Neuron (in vitro differentiated cells): Measurements from ENCODE around the gene PPM1D.
A peak's percentile ranks its signal among the peaks of the same experiment; 100 is the strongest.
"Not testable (repeated sequence)": the region's sequence is repeated elsewhere in the genome, so short reads cannot be mapped to it uniquely, and the experiment has no call there.

Experiments used
- H2AFZ ChIP-seq: one replicate; pipeline ENCODE4 v1.6.1; 2013; ENCODE audit warnings: low read depth, mild to moderate bottlenecking, inconsistent platforms, low read length, moderate library complexity
- H3K27me3 ChIP-seq: one replicate; pipeline ENCODE4 v1.6.1; 2013; ENCODE audit warnings: low read length; ENCODE audit not compliant: insufficient read depth
- H3K36me3 ChIP-seq: one replicate; pipeline ENCODE4 v1.6.1; 2013; ENCODE audit warnings: low read length; ENCODE audit not compliant: insufficient read depth
- H3K4me1 ChIP-seq: one replicate; pipeline ENCODE4 v1.6.1; 2013; ENCODE audit warnings: low read length; ENCODE audit not compliant: insufficient read depth
- H3K4me3 ChIP-seq: 2 replicates; pipeline ENCODE4 v1.5.1; 2013; ENCODE audit warnings: mild to moderate bottlenecking, low read length, moderate library complexity
- H3K9me3 ChIP-seq: one replicate; pipeline ENCODE4 v1.6.1; 2013; ENCODE audit warnings: low read length

The PPM1D gene

DNA sequence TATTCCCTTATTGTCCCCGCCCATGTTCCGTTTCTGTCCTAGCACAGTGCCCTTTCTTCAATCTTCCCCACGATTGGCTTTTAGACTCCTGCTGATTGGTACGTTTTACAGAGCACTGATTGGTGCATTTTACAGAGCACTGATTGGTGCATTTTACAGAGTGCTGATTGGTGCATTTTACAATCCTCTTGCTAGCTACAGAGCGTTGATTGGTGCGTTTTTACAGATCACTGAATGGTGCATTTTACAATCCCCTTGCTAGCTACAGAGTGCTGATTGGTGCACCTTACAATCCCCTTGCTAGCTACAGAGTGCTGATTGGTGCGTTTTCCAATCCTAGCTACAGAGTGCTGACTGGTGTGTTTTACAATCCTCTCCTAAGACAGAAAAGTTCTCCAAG is 74.6 kb downstream of the PPM1D start:
- H2AFZ ChIP-seq, H3K4me3 ChIP-seq, H3K9me3 ChIP-seq, H3K36me3 ChIP-seq, H3K27me3 ChIP-seq, H3K4me1 ChIP-seq: not testable (repeated sequence)

- no peak overlapping the region for H2AFZ ChIP-seq
- no peak overlapping the region for H3K4me3 ChIP-seq
- H3K9me3 ChIP-seq: no peaks in the 10 kb centered on the region
- no peaks in the 10 kb centered on the region for H3K27me3 ChIP-seq
- H3K4me1 ChIP-seq: peaks cover 10% of the 10 kb centered on the region
- H3K36me3 ChIP-seq: no peaks in the 10 kb centered on the region
Observed at GRCh38 chr17:60675997-60676396, 76.0 kb downstream of the PPM1D start.

DNA sequence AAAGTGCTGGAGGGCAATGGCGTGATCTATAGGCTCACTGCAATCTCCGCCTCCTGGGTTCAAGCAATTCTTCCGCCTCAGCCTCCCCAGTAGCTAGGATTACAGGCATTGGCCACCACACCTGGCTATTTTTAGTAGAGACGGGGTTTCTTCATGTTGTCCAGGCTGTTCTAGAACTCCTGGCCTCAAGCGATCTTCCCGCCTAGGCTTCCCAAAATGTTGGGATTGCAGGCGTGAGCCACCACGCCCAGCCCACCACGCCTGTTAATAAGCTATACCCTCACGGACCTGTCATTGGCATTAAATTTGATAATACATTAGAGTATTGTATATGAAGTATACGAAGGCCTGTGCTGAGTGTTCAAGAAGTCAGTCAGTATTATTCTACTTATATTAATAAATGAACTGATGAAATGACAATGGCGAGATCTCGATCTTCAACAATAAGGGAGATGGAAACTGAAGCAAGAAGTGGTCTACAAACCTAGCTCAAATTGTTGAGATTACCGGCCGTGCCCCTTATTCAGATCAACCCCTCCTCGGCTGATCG is 76.8 kb downstream of the PPM1D start:
- Histone ChIP-seq H3K9me3 (no peaks in the 10 kb centered on the region), H3K4me3 (peak overlapping the region; percentile 78), H3K4me1 (peaks cover 10% of the 10 kb centered on the region), H3K36me3 (no peaks in the 10 kb centered on the region), H3K27me3 (no peaks in the 10 kb centered on the region), H2AFZ (peak overlapping the region; percentile 62)

GRCh38 chr17:60677308-60678117 is 77.5 kb downstream of the PPM1D start, which contains the start of gene BCAS3:
BCAS3 (plus strand) TSS chr17:60677851.
- no peaks in the 10 kb centered on the region for H3K27me3 ChIP-seq
- no peaks in the 10 kb centered on the region for H3K36me3 ChIP-seq
- no peaks in the 10 kb centered on the region for H3K9me3 ChIP-seq
- H2AFZ ChIP-seq: peak within 1 kb of the TSS; percentile 62
- peaks cover 10% of the 10 kb centered on the region for H3K4me1 ChIP-seq
- peak within 1 kb of the TSS; percentile 78 for H3K4me3 ChIP-seq

GRCh38 chr17:60678118-60678444 is 78.1 kb downstream of the PPM1D start:
- no peaks in the 10 kb centered on the region for H3K9me3 ChIP-seq
- peak overlapping the region; percentile 62 for H2AFZ ChIP-seq
- no peaks in the 10 kb centered on the region for H3K27me3 ChIP-seq
- H3K4me1 ChIP-seq: peaks cover 10% of the 10 kb centered on the region
- H3K4me3 ChIP-seq: peak overlapping the region; percentile 78
- no peaks in the 10 kb centered on the region for H3K36me3 ChIP-seq

- Histone ChIP-seq H3K9me3 (no peaks in the 10 kb centered on the region), H3K4me1 (peaks cover 10% of the 10 kb centered on the region), H2AFZ (no peak overlapping the region), H3K4me3 (no peak overlapping the region), H3K27me3 (no peaks in the 10 kb centered on the region), H3K36me3 (peaks cover 4% of the 10 kb centered on the region)
Observed at GRCh38 chr17:60679287-60679686, 79.3 kb downstream of the PPM1D start.

DNA sequence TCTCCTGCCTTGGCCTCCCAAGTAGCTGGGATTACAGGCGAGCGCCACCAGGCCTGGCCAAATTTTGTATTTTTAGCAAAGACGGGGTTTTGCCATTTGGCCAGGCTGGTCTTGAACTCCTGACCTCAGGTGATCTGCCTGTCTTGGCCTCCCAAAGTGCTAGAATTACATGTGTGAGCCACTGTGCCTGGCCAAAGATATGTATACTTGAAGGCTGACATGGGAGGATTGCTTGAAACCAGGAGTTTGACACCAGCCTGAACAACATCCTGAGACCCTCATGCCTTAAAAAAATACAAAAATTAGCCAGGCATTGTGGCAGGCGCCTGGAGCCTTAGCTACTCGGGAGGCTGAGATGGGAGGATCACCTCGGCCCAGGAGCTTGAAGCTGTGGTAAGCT is 80.8 kb downstream of the PPM1D start:
- H3K4me3 ChIP-seq: no peak overlapping the region
- H2AFZ ChIP-seq: no peak overlapping the region
- H3K9me3 ChIP-seq: no peaks in the 10 kb centered on the region
- H3K4me1 ChIP-seq: peaks cover 10% of the 10 kb centered on the region
- H3K36me3 ChIP-seq: peaks cover 10% of the 10 kb centered on the region
- H3K27me3 ChIP-seq: no peaks in the 10 kb centered on the region

GRCh38 chr17:60685437-60685836 is 85.4 kb downstream of the PPM1D start:
- Histone ChIP-seq H3K4me3 (no peak overlapping the region), H3K4me1 (no peaks in the 10 kb centered on the region), H3K9me3 (no peaks in the 10 kb centered on the region), H2AFZ (no peak overlapping the region), H3K27me3 (no peaks in the 10 kb centered on the region), H3K36me3 (peaks cover 13% of the 10 kb centered on the region)

GRCh38 chr17:60695960-60696359 is 96.0 kb downstream of the PPM1D start:
- Histone ChIP-seq H3K36me3 (peaks cover 6% of the 10 kb centered on the region), H3K4me3 (no peak overlapping the region), H3K4me1 (no peaks in the 10 kb centered on the region), H3K27me3 (no peaks in the 10 kb centered on the region), H2AFZ (no peak overlapping the region), H3K9me3 (no peaks in the 10 kb centered on the region)

DNA sequence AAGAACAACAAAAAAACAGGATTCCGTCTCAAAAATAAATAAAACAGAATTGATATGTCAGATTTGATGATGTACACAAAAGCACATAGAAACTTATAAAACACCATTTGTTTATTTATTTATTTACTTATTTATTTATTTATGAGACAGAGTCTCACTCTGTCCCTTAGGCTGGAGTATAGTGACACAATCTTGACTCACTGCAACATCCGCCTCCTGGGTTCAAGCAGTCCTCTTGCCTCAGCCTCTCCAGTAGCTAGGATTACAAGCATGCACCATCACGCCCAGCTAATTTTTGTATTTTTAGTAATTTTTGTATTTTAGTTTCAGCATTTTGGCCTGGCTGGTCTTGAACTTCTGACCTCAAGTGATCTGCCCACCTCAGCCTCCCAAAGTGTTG is 99.1 kb downstream of the PPM1D start:
- Histone ChIP-seq H3K27me3 (no peaks in the 10 kb centered on the region), H2AFZ (no peak overlapping the region), H3K9me3 (no peaks in the 10 kb centered on the region), H3K4me1 (no peaks in the 10 kb centered on the region), H3K36me3 (peaks cover 2% of the 10 kb centered on the region), H3K4me3 (no peak overlapping the region)

DNA sequence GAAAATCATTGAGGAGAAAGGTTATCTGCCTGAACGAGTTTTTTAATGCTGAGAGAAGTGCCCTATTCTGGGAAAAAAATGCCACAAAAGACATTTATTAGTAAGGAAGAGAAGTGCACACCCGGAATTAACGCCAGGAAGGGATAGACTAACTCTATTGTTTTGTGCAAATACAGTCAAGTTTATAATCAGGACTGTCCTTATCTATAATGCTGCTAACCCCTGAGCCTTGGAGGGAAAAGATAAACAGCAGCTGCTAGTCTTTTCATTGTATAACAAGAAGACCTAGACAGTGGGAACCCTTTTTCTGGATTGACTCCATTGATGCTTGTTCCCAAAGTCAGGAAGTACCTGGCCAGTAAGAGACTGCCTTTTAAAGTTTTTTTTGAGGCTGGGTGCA is 104.2 kb downstream of the PPM1D start:
- H3K4me1 ChIP-seq: no peaks in the 10 kb centered on the region
- H3K36me3 ChIP-seq: peaks cover 4% of the 10 kb centered on the region
- H3K9me3 ChIP-seq: no peaks in the 10 kb centered on the region
- H3K27me3 ChIP-seq: no peaks in the 10 kb centered on the region
- no peak overlapping the region for H3K4me3 ChIP-seq
- H2AFZ ChIP-seq: no peak overlapping the region

- no peak overlapping the region for H3K4me3 ChIP-seq
- H3K9me3 ChIP-seq: peaks cover 2% of the 10 kb centered on the region
- H3K4me1 ChIP-seq: no peaks in the 10 kb centered on the region
- no peak overlapping the region for H2AFZ ChIP-seq
- peaks cover 4% of the 10 kb centered on the region for H3K36me3 ChIP-seq
- H3K27me3 ChIP-seq: no peaks in the 10 kb centered on the region
Observed at GRCh38 chr17:60712675-60713074, 112.7 kb downstream of the PPM1D start.

GRCh38 chr17:60713608-60714007 is 113.6 kb downstream of the PPM1D start:
- Histone ChIP-seq H3K9me3 (peaks cover 2% of the 10 kb centered on the region), H3K4me1 (no peaks in the 10 kb centered on the region), H3K36me3 (no peaks in the 10 kb centered on the region), H2AFZ (no peak overlapping the region), H3K4me3 (no peak overlapping the region), H3K27me3 (no peaks in the 10 kb centered on the region)
